Measurements from ENCODE around the gene DPH1.

- TF ChIP-seq CTCF (IDR thresholded peaks at IDR 0.05): no peak
- no peak for TF ChIP-seq CEBPB (IDR thresholded peaks at IDR 0.05)
- no peak for TF ChIP-seq CHD2 (IDR thresholded peaks at IDR 0.05; ENCODE audit: low read length, partially characterized antibody)
- TF ChIP-seq JUN (IDR thresholded peaks at IDR 0.05): no peak
- TF ChIP-seq HOXA7 (CRISPR knock-in tag; IDR thresholded peaks at IDR 0.05): no peak
- no peak for TF ChIP-seq REST (IDR thresholded peaks at IDR 0.05)
Measured at GRCh38 chr17:2062571-2063183, 32.7 kb downstream of the DPH1 start.

Measured in A549 (cell line).